ENCODE results near the gene LRRC10B.

The LRRC10B gene

GRCh38 chr11:61486779-61487178, 21.8 kb upstream of the LRRC10B start:
- no peak for DNase-seq (ENCODE audit: low read depth in 2 of 2, low spot score in 1 of 2)

- no peak for DNase-seq (ENCODE audit: low read depth in 2 of 2, low spot score in 1 of 2)
Measured at GRCh38 chr11:61487342-61488025, 21.1 kb upstream of the LRRC10B start.

GRCh38 chr11:61488651-61489291, 19.8 kb upstream of the LRRC10B start:
- no peak for DNase-seq (ENCODE audit: low read depth in 2 of 2, low spot score in 1 of 2)

- DNase-seq (ENCODE audit: low read depth in 2 of 2, low spot score in 1 of 2): no peak
Measured at GRCh38 chr11:61489833-61490721, 18.5 kb upstream of the LRRC10B start.

- DNase-seq (ENCODE audit: low read depth in 2 of 2, low spot score in 1 of 2): no peak
Measured at GRCh38 chr11:61491736-61492395, 16.7 kb upstream of the LRRC10B start.

- no peak for DNase-seq (ENCODE audit: low read depth in 2 of 2, low spot score in 1 of 2)
Measured at GRCh38 chr11:61494381-61494961, 14.1 kb upstream of the LRRC10B start.

DNA sequence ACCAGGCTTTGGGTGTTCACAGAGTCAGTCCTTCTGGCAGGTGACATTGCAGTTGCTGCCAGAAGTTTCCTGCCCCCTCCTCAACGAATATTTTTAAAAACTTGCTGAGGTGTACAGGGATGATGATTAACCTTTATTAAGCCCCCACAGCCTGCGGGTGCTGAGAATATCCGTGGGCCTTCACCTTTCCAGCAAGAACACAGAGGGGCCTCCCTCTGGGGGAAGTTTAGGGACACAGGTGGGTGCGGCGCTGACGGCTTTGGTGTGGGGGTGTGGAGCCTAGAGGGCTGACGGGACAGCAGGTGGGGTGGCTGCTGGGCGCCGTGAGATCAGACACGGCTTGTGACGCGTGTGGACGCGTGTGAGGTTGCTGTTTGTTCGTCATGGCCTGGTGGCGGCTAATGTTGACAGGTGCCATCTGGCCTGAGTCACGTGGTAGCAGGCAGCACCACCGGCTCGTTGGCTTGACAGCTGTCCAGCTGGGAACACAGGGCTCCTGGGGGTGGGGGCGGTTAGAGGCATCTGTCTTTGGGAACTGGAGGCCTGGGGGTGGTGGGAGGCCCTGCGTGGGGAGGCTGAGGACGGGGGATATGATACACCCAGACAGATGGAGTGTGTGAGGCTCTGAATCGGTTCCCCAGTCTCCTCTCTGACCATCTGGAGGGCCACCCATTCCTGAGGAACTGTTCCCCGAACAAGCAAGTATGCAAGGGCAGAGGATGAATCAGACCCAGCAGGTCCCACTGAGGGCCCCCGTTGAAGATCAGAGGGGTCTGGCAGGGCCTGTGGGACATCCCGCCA, 12.5 kb upstream of the LRRC10B start:
- DNase-seq (ENCODE audit: low read depth in 2 of 2, low spot score in 1 of 2): no peak

DNA sequence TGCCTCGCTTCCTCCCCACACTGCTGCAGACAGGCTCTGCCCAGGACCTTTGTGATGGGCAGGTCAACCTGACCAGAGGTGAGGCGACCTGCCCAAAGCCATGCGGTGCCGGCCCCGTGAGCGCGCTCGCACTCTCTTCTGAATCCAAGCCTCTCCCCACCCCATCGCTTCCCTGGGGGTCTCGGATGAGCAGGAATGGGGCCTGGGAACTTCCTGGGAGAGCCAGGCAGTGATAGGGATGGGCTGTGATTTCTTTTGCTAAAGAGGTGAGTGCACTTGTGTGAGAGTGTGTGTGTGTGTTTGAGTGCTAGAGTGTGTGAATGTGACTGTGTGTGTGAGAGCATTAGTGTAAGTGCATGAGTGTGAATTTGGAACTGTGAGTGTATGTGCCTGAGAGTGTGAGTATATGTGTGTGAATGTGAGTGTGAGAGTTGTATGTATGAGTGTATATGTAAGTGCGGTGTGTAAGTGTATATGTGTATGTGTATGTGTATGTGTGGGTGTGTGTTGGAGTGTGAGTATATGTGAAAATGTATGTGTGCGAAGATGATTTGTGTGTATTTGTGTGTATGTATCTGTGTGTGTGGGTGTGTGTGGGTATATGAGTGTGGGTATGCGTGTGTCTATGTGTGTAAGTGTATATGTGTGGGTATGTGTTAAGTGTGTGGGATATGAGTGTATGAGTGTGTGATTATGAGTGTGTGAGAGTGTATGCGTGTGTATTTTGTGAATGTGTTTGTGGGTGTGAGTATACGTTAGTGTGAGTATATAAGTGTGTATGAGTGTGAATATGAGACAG, 11.7 kb upstream of the LRRC10B start:
- DNase-seq (ENCODE audit: low read depth in 2 of 2, low spot score in 1 of 2): no peak

- DNase-seq (ENCODE audit: low read depth in 2 of 2, low spot score in 1 of 2): no peak
Measured at GRCh38 chr11:61497473-61497872, 11.1 kb upstream of the LRRC10B start.

DNA sequence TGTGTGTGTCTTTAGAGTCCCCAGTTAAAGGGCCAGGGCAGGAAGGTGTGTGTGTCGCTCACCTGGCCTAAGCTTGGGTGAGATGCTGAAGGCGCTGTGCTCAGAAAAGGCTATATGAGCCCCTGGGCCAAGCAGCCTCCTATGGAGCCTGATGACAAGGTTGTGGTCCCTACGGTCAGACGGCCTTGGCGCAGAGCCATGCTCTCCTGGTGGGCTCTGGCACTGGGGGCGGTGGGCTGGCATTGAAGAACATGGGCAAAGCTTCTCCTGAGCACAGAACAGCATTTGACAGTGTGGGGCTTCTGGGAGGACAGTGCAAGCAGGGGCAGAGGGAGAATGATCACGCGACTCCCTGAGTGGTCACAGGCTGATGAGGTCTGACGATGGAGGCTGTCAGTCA, 10.7 kb upstream of the LRRC10B start:
- DNase-seq (ENCODE audit: low read depth in 2 of 2, low spot score in 1 of 2): no peak

GRCh38 chr11:61498767-61499341, 9.7 kb upstream of the LRRC10B start:
- DNase-seq (ENCODE audit: low read depth in 2 of 2, low spot score in 1 of 2): no peak

DNA sequence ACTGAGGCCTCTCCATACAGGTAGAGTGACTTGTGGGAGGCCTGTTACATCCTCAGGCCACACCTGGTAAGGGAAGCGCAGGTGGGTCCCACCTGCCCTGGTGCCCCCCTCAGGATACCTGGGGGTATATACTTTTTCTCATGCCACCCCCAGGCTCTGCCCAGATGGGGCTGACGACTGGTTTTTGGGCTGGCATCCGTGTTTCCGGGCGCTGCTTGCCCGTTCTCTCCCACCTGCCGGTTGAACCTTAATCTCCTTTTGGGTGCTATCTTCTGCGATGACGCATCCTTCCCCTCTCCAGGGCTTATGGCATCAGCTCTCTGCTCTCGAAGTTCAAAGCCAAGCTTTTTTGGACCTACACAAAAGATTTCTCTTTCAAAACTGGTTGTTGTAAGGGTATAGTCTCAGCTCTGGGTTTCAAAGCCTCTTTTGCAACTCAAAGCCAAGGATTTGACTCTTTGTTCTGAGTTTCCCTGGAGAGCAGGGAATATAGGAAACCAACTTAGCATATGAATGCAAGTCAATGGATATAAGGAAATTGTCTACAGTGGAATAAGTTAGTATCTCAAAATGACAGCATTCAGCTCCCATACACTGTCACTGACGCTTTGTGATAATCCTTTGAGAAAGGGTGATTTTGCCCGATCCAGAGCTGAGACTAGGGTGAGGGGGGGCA, 8.6 kb upstream of the LRRC10B start:
- DNase-seq (ENCODE audit: low read depth in 2 of 2, low spot score in 1 of 2): no peak

GRCh38 chr11:61502522-61502921, 6.0 kb upstream of the LRRC10B start:
- no peak for DNase-seq (ENCODE audit: low read depth in 2 of 2, low spot score in 1 of 2)

DNA sequence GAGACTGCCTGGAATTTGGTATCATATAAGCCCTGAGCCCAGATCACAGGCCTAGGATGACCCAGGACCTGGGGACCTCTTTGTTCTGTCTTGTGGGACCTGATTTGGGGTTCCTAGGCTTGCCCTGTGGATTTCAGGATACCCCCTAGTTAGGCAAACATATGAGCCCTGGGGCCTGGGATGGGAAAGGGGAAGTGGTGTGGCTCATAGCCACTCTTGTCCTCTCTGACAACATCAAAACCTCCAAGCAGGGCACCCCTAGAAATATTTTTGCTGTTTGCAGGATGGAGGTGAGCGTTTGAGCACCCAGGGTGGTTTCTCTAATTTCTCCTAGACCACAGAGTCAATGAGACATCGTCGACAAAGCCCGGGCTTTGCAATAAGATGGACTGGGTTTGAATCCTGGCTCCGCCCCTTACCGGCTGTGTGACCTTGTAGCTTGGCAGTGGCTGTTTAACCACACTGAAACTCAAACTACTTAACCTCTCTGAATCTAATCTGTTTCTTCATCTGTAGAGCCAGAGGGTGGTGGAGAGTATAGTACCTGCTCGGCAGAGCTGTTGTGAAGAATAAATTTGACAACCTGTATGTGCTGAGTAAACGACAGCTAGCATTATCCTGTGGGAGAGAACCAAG, 5.3 kb upstream of the LRRC10B start:
- no peak for DNase-seq (ENCODE audit: low read depth in 2 of 2, low spot score in 1 of 2)

GRCh38 chr11:61505106-61505505, 3.4 kb upstream of the LRRC10B start:
- DNase-seq (ENCODE audit: low read depth in 2 of 2, low spot score in 1 of 2): no peak

- no peak for DNase-seq (ENCODE audit: low read depth in 2 of 2, low spot score in 1 of 2)
Measured at GRCh38 chr11:61505640-61506155, 2.9 kb upstream of the LRRC10B start.

DNA sequence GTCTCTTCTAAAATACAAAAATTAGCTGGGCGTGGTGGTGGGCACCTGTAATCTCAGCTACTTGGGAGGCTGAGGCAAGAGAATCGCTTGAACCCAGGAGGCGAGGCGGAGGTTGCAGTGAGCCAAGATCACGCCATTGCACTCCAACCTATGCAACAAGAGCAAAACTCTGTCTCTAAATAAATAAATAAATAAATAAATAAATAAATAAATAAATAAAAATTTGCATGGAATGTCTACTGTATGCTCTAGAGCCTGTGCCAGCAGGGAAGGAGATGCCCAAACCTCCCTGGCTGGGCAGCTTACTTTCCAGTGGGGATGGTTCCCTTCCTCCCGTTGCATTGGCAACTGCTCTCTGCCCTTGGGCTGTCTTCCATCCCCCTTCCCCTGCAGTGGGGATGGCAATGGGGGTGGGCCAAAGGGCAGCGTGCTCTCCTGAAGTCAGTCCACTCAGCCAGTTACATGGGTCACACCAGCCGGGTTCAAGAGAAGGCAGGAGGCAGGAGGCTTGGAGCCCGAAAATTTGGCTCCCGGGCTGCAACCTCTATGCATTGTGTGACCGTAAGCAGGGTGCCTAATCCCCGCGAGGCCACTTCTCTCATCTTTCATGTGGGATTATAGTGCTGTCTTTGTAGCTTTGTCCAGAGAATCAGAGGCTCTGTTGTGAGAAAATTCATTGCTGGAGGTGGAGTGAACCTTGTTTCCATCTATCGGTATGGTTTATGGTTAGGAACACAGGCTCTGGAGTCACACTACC, 1.4 kb upstream of the LRRC10B start:
- DNase-seq (ENCODE audit: low read depth in 2 of 2, low spot score in 1 of 2): no peak

All from stimulated activated CD8-positive, alpha-beta memory T cell treated with anti-CD3 and anti-CD28 coated beads, Interleukin-4, amount 100 ng/mL, for 1 hour (primary cell).